ENCODE data around the gene TRMT13. TPM values are rescaled to one million over a fixed set of nuclear protein-coding genes. Genes with fewer than 3 reads are reported as not detected.

The TRMT13 gene
- total and polyA plus RNA-seq, 9 donors = 15.3 to 29.2 (median 18.6) TPM

DNA sequence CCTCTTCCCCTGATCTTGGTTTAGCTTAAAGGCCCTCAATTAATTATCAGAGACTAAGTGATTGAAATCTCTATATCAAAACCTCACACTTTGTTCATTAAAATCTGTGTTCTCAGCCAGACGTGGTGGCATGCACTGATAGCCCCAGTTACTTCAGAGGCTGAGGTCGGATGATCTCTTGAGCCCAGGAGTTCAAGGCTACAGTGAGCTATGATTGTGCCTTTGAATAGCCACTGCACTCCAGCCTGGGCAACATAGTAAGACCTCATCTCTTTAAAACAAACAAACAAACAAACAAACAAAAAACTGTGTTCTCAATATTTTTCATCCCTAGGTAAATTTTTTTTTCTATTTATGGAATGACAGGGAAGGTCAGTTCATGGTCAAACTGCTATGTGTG lies 18.7 kb downstream of the TRMT13 start:
- DNase-seq = no peak
- H3K4me3 ChIP-seq (ENCODE audit: low read length) = no peak overlapping the region
- no peaks in the 10 kb centered on the region for H3K9me3 ChIP-seq (replicated peaks; ENCODE audit: control insufficient read depth, low read depth, low read length)
- WGBS (ENCODE audit: insufficient coverage) = 61% methylated on average over 2 of the region's 2 CpGs
- peaks cover 15% of the 10 kb centered on the region for H3K36me3 ChIP-seq (ENCODE audit: control insufficient read depth, insufficient read depth, low read length)
- no peaks in the 10 kb centered on the region for H3K4me1 ChIP-seq (ENCODE audit: control insufficient read depth, insufficient read depth, low read length)
- no peaks in the 10 kb centered on the region for H3K27me3 ChIP-seq (ENCODE audit: control insufficient read depth, insufficient read depth, low read length)
- no peak overlapping the region for H3K27ac ChIP-seq (ENCODE audit: low read length)

DNA sequence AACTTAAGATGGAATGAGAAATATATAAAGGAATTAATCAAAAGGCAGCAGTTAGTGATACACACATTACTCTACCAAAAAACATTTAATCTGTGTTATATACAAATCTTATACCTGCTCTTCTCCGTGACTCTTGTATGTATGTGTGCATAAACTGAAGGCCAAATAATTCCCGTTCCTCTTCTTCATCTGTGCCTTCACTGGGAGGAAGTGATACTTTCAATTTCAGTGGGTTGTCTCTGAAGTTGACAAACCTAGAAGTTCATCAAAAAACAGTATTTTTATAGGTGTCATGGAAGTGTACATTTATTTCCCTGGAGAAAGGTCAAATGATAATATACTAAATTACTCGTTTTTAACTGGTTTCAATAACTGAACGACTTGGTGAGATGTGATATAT lies 19.3 kb downstream of the TRMT13 start:
- Histone ChIP-seq H3K4me3 (ENCODE audit: low read length) (no peak overlapping the region), H3K4me1 (ENCODE audit: control insufficient read depth, insufficient read depth, low read length) (no peaks in the 10 kb centered on the region), H3K27ac (ENCODE audit: low read length) (no peak overlapping the region), H3K36me3 (ENCODE audit: control insufficient read depth, insufficient read depth, low read length) (peaks cover 14% of the 10 kb centered on the region), H3K27me3 (ENCODE audit: control insufficient read depth, insufficient read depth, low read length) (no peaks in the 10 kb centered on the region), H3K9me3 (replicated peaks; ENCODE audit: control insufficient read depth, low read depth, low read length) (no peaks in the 10 kb centered on the region)
- WGBS (ENCODE audit: insufficient coverage) = no CpG with 5 or more reads among the region's 4 CpGs
- peak; percentile 12 for DNase-seq

- Histone ChIP-seq H3K9me3 (replicated peaks; ENCODE audit: control insufficient read depth, low read depth, low read length) (no peaks in the 10 kb centered on the region), H3K4me3 (ENCODE audit: low read length) (no peak overlapping the region), H3K27ac (ENCODE audit: low read length) (no peak overlapping the region), H3K4me1 (ENCODE audit: control insufficient read depth, insufficient read depth, low read length) (no peaks in the 10 kb centered on the region), H3K27me3 (ENCODE audit: control insufficient read depth, insufficient read depth, low read length) (no peaks in the 10 kb centered on the region), H3K36me3 (ENCODE audit: control insufficient read depth, insufficient read depth, low read length) (no peaks in the 10 kb centered on the region)
- no peak for DNase-seq
Measured at GRCh38 chr1:100162881-100163280, 29.9 kb downstream of the TRMT13 start.

GRCh38 chr1:100164216-100164615 lies 31.3 kb downstream of the TRMT13 start:
- no peaks in the 10 kb centered on the region for H3K9me3 ChIP-seq (replicated peaks; ENCODE audit: control insufficient read depth, low read depth, low read length)
- no peaks in the 10 kb centered on the region for H3K36me3 ChIP-seq (ENCODE audit: control insufficient read depth, insufficient read depth, low read length)
- H3K27me3 ChIP-seq (ENCODE audit: control insufficient read depth, insufficient read depth, low read length) = no peaks in the 10 kb centered on the region
- H3K27ac ChIP-seq (ENCODE audit: low read length) = no peak overlapping the region
- H3K4me1 ChIP-seq (ENCODE audit: control insufficient read depth, insufficient read depth, low read length) = no peaks in the 10 kb centered on the region
- no peak overlapping the region for H3K4me3 ChIP-seq (ENCODE audit: low read length)
- 14% methylated on average over 1 of the region's 2 CpGs for WGBS (ENCODE audit: insufficient coverage)
- DNase-seq = peak; percentile 65

DNA sequence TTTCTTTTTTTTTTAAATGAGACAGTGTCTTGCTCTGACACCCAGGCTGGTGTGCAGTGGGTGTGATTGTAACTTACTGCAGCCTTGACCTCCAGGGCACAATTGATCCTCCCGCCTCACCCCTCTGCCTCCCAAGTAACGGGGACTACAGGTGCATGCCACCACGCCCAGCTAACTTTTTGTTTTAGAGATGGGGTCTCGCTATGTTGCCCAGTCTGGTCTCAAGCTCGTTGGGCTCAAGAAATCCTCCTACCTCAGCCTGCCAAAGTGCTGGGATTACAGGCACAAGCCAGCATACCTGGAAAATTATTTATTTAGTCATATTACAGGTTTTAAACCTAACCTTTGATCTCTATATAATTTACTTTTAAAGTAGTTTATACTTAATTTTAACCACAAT lies 31.7 kb downstream of the TRMT13 start:
- Histone ChIP-seq H3K4me3 (ENCODE audit: low read length) (no peak overlapping the region), H3K27me3 (ENCODE audit: control insufficient read depth, insufficient read depth, low read length) (no peaks in the 10 kb centered on the region), H3K36me3 (ENCODE audit: control insufficient read depth, insufficient read depth, low read length) (no peaks in the 10 kb centered on the region), H3K4me1 (ENCODE audit: control insufficient read depth, insufficient read depth, low read length) (no peaks in the 10 kb centered on the region), H3K9me3 (replicated peaks; ENCODE audit: control insufficient read depth, low read depth, low read length) (no peaks in the 10 kb centered on the region), H3K27ac (ENCODE audit: low read length) (no peak overlapping the region)
- DNase-seq = no peak
- 80% methylated on average over 1 of the region's 5 CpGs for WGBS (ENCODE audit: insufficient coverage)

GRCh38 chr1:100168051-100168450 lies 35.1 kb downstream of the TRMT13 start:
- DNase-seq = no peak
- no peak overlapping the region for H3K27ac ChIP-seq (ENCODE audit: low read length)
- WGBS (ENCODE audit: insufficient coverage) = no CpG with 5 or more reads among the region's 2 CpGs

GRCh38 chr1:100177295-100178041 lies 44.5 kb downstream of the TRMT13 start:
- DNase-seq = no peak
- H3K27me3 ChIP-seq (ENCODE audit: control insufficient read depth, insufficient read depth, low read length) = no peaks in the 10 kb centered on the region
- peak overlapping the region; percentile 70 for H3K27ac ChIP-seq (ENCODE audit: low read length)
- no peaks in the 10 kb centered on the region for H3K4me1 ChIP-seq (ENCODE audit: control insufficient read depth, insufficient read depth, low read length)
- peak overlapping the region; percentile 39 for H3K4me3 ChIP-seq (ENCODE audit: low read length)
- WGBS (ENCODE audit: insufficient coverage) = no CpG with 5 or more reads among the region's 4 CpGs
- H3K36me3 ChIP-seq (ENCODE audit: control insufficient read depth, insufficient read depth, low read length) = no peaks in the 10 kb centered on the region
- H3K9me3 ChIP-seq (replicated peaks; ENCODE audit: control insufficient read depth, low read depth, low read length) = no peaks in the 10 kb centered on the region

More at GRCh38 chr1:100168051-100168450, 35.1 kb downstream of the TRMT13 start:
- Histone ChIP-seq H3K9me3 (replicated peaks; ENCODE audit: control insufficient read depth, low read depth, low read length) (no peaks in the 10 kb centered on the region), H3K36me3 (ENCODE audit: control insufficient read depth, insufficient read depth, low read length) (no peaks in the 10 kb centered on the region), H3K27me3 (ENCODE audit: control insufficient read depth, insufficient read depth, low read length) (no peaks in the 10 kb centered on the region), H3K4me1 (ENCODE audit: control insufficient read depth, insufficient read depth, low read length) (no peaks in the 10 kb centered on the region), H3K4me3 (ENCODE audit: low read length) (no peak overlapping the region)

DNA sequence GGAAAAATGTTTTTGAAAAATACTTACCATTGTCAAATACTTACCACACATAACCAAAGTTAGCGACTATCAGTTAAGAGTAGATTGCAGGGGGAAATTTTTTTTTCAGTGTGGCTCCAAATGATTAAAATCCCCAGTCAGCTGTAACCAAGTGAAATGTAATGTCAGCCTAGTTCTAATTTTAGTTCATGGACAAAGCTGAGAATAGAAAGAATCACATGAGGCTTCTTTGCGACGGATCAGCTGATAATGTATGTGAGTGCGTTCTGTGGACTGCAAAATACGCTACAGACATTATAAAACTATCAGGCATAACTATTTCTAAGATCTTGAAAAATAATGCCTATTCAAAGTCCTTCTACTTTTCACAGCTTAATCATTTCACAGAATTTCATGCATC lies 45.1 kb downstream of the TRMT13 start, which contains the start of gene LRRC39:
LRRC39 (minus strand) TSS at position 166 of the 400 bp plus-strand sequence. CDS start 9,740 bp downstream, outside the sequence.
- H3K4me3 ChIP-seq (ENCODE audit: low read length) = peak within 1 kb of the TSS; percentile 39
- H3K36me3 ChIP-seq (ENCODE audit: control insufficient read depth, insufficient read depth, low read length) = no peaks in the 10 kb centered on the region
- H3K27ac ChIP-seq (ENCODE audit: low read length) = peak within 1 kb of the TSS; percentile 70
- DNase-seq = peak; percentile 63
- no peaks in the 10 kb centered on the region for H3K27me3 ChIP-seq (ENCODE audit: control insufficient read depth, insufficient read depth, low read length)
- no peaks in the 10 kb centered on the region for H3K9me3 ChIP-seq (replicated peaks; ENCODE audit: control insufficient read depth, low read depth, low read length)
- no CpG with 5 or more reads among the region's 5 CpGs for WGBS (ENCODE audit: insufficient coverage)
- no peaks in the 10 kb centered on the region for H3K4me1 ChIP-seq (ENCODE audit: control insufficient read depth, insufficient read depth, low read length)

GRCh38 chr1:100183370-100183769 lies 50.4 kb downstream of the TRMT13 start:
- H3K27me3 ChIP-seq (ENCODE audit: control insufficient read depth, insufficient read depth, low read length) = no peaks in the 10 kb centered on the region
- no peaks in the 10 kb centered on the region for H3K4me1 ChIP-seq (ENCODE audit: control insufficient read depth, insufficient read depth, low read length)
- H3K36me3 ChIP-seq (ENCODE audit: control insufficient read depth, insufficient read depth, low read length) = no peaks in the 10 kb centered on the region
- H3K4me3 ChIP-seq (ENCODE audit: low read length) = no peak overlapping the region
- H3K27ac ChIP-seq (ENCODE audit: low read length) = no peak overlapping the region
- DNase-seq = no peak
- WGBS (ENCODE audit: insufficient coverage) = 86% methylated on average over 1 of the region's 4 CpGs
- peaks cover 5% of the 10 kb centered on the region for H3K9me3 ChIP-seq (replicated peaks; ENCODE audit: control insufficient read depth, low read depth, low read length)

- Histone ChIP-seq H3K36me3 (ENCODE audit: control insufficient read depth, insufficient read depth, low read length) (no peaks in the 10 kb centered on the region), H3K27ac (ENCODE audit: low read length) (no peak overlapping the region), H3K9me3 (replicated peaks; ENCODE audit: control insufficient read depth, low read depth, low read length) (peaks cover 5% of the 10 kb centered on the region), H3K4me3 (ENCODE audit: low read length) (no peak overlapping the region), H3K27me3 (ENCODE audit: control insufficient read depth, insufficient read depth, low read length) (no peaks in the 10 kb centered on the region), H3K4me1 (ENCODE audit: control insufficient read depth, insufficient read depth, low read length) (peaks cover 7% of the 10 kb centered on the region)
- WGBS (ENCODE audit: insufficient coverage) = no CpG with 5 or more reads among the region's 1 CpG
- no peak for DNase-seq
Measured at GRCh38 chr1:100184536-100184935, 51.6 kb downstream of the TRMT13 start.

All from muscle of leg (tissue), 11 donors.